Right lobe of liver (tissue), 6 donors: ENCODE data around the gene ADGRF5. TPM values are rescaled to one million over a fixed set of nuclear protein-coding genes. Genes with fewer than 3 reads are reported as not detected.
"Not testable (repeated sequence)": the region's sequence is repeated elsewhere in the genome, so short reads cannot be mapped to it uniquely, and the experiment has no call there.

Source experiments
- ATAC-seq, 4 donors: fragments of 200-7000 bp; cut with Tn5 transposase; one replicate each; pipeline ENCODE4 v1.9.1; 2020; ENCODE audit warnings: mild to moderate bottlenecking in 4 of 4, moderate library complexity in 4 of 4
- DNase-seq, 3 donors: peaks; one replicate each; pipeline ENCODE4 v3.0.0-alpha.2; 2020
- H3K27ac ChIP-seq, 3 donors: fragments of 200-600 bp; one replicate each; pipeline ENCODE4 v1.8.0; 2022
- H3K27me3 ChIP-seq, 2 donors: fragments of 200-600 bp; one replicate each; pipeline ENCODE4 v1.8.0; 2022
- H3K36me3 ChIP-seq, 4 donors: fragments of 200-600 bp; sonication (generic) in 1 of 4; one replicate each; pipeline versions ENCODE4 v1.5.1 to v1.8.0; 2017 to 2022; ENCODE audit warnings: control low read depth in 1 of 4
- H3K4me1 ChIP-seq, 4 donors: fragments of 200-600 bp; sonication (generic) in 1 of 4; one replicate each; pipeline versions ENCODE4 v1.5.1 to v1.8.0; 2017 to 2022; ENCODE audit warnings: control low read depth in 1 of 4
- H3K4me3 ChIP-seq, 3 donors: fragments of 200-600 bp; one replicate each; pipeline ENCODE4 v1.8.0; 2022
- H3K9me3 ChIP-seq, 4 donors: fragments of 200-600 bp; sonication (generic) in 1 of 4; one replicate each; pipeline versions ENCODE4 v1.5.1 to v1.8.0; 2017 to 2022; ENCODE audit warnings: control low read depth in 1 of 4
- CTCF ChIP-seq, 4 donors: fragments of 200-600 bp in 3 of 4; fragments of 450-650 bp in 1 of 4; IDR thresholded peaks; one replicate each; pipeline versions ENCODE4 v1.5.1 to v1.8.0; 2016 to 2022; ENCODE audit warnings: antibody characterized with exemption in 4 of 4, mild to moderate bottlenecking in 2 of 4
- POLR2A ChIP-seq: fragments of 450-650 bp; IDR thresholded peaks from one replicate; pipeline ENCODE4 v1.6.1; 2017; ENCODE audit warnings: antibody characterized with exemption, mild to moderate bottlenecking
- WGBS: methylation state at CpG from one replicate; pipeline ENCODE4 v1.1.6; 2018; ENCODE audit warnings: low coverage, low lambda C conversion rate; ENCODE audit not compliant: insufficient coverage; ENCODE audit errors: missing lambda C conversion rate; 5-methylcytosine and 5-hydroxymethylcytosine counted together
- intact Hi-C, 2 donors: fragments of 100-400 bp; cut with DNase I; formaldehyde crosslinking; loops; one replicate each; pipeline versions ENCODE4 v1.11.2 to v1.14.1; 2022
- total RNA-seq, 6 experiments: library from RNA; depleted of rRNA in 2 of 6; stranded (reverse); fragments of >200 nt in 2 of 6; fragmentation: NEBNext Ultra II Directional in 3 of 6; extraction: Animal tissue kit (Norgen Biotek cat#: 25700) in 3 of 6; gene quantifications; one replicate each; pipeline versions ENCODE4 v1.1.0 to v1.2.4, GENCODE V29; 2016 to 2023
- donor health status: DM: no; HTN: yes; CAD: no.
- donor health status: DM: no; HTN: no; CAD: no.
- donor health status: DM: no; HTN: no; CAD: no.
- donor health status: DM: no; HTN: yes; CAD: no.
- donor health status: DM: no; HTN: yes; CAD: no.

ADGRF5 gene
- total RNA-seq, 6 experiments from 2014 or later = 6.5 to 14.6 (median 10.7) TPM

GRCh38 chr6:46863791-46864190 is 57.9 kb downstream of the ADGRF5 start:
- TF ChIP-seq CTCF (IDR thresholded peaks at IDR 0.05) = no peak
- TF ChIP-seq POLR2A = no peak
- WGBS = 65% methylated on average over 3 of the region's 3 CpGs
- Histone ChIP-seq H3K36me3 (no peaks in the 10 kb centered on the region), H3K4me3 (no peak overlapping the region), H3K9me3 (no peaks in the 10 kb centered on the region), H3K27me3 (no peaks in the 10 kb centered on the region), H3K4me1 (no peaks in the 10 kb centered on the region), H3K27ac (no peak overlapping the region)
- ATAC-seq (no peak), DNase-seq (no peak)
- intact Hi-C loops = no loop called here

DNA sequence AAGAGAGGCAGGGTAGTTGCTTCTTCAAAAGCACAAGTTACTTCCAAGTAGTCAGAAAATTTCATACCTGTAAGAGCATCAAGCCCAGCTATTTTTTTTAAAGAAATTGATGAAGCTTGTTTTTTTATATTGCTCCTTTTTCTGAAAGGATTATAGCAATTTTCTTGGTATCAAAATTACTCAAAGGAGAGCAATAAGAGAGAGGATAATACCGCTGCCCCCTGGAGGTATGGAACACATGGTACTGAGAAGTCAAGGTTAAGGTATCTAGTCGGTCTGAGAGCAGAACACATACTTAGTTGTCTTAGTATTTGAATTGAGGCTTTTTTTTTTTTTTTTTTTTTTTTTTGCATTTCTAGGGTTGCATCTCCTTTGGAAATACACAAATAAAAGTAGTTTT is 59.4 kb downstream of the ADGRF5 start:
- Histone ChIP-seq H3K36me3 (no peaks in the 10 kb centered on the region), H3K4me1 (no peaks in the 10 kb centered on the region), H3K4me3 (no peak overlapping the region), H3K9me3 (no peaks in the 10 kb centered on the region), H3K27me3 (no peaks in the 10 kb centered on the region), H3K27ac (no peak overlapping the region)
- WGBS = 38% methylated on average over 2 of the region's 2 CpGs
- DNase-seq (no peak), ATAC-seq (no peak)
- intact Hi-C loops = no loop called here
- TF ChIP-seq CTCF (IDR thresholded peaks at IDR 0.05) (no peak), POLR2A (no peak)

GRCh38 chr6:46855966-46856365 is 65.8 kb downstream of the ADGRF5 start:
- peak; percentile 59 to 75 (median 67) for ATAC-seq
- 7% methylated on average over 1 of the region's 1 CpG for WGBS
- not testable (repeated sequence) for DNase-seq

DNA sequence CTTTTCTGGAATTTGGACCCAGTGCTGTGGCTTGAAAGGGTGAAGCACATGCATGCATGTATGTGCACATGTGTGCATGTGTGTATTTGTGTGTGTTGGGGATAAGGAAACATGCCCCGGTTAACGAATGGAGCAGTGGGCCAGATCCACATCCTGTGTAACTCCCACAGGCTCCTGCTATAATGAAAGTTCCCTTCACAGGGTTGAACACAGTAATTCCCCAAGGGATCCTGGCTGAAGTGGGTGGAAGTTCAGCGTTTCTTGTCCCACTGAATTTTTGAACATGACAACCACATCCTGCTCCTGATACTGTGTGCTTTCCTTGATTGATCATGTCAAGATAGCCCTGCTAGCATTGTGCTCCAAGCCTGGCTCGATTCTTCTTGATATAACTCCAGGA is 70.2 kb downstream of the ADGRF5 start:
- not testable (repeated sequence) for DNase-seq, H3K27me3 ChIP-seq, H3K27ac ChIP-seq, H3K36me3 ChIP-seq, H3K9me3 ChIP-seq, ATAC-seq, H3K4me1 ChIP-seq, H3K4me3 ChIP-seq
- intact Hi-C loops = loop anchor here in 1 of 2 donors (10.0 kb wide), 1 partner anchor 133 kb away; no protein-coding TSS in a partner anchor
- WGBS = 40% methylated on average over 3 of the region's 4 CpGs

More at GRCh38 chr6:46855966-46856365, 65.8 kb downstream of the ADGRF5 start:
- intact Hi-C loops = loop anchor here in 1 of 2 donors (10.0 kb wide), 1 partner anchor 129 kb away; no protein-coding TSS in a partner anchor
- H3K4me3 ChIP-seq, H3K9me3 ChIP-seq, H3K27ac ChIP-seq, H3K4me1 ChIP-seq, H3K36me3 ChIP-seq, H3K27me3 ChIP-seq: not testable (repeated sequence)
- TF ChIP-seq CTCF (IDR thresholded peaks at IDR 0.05) = peak; percentile 29 to 68 (median 62)

DNA sequence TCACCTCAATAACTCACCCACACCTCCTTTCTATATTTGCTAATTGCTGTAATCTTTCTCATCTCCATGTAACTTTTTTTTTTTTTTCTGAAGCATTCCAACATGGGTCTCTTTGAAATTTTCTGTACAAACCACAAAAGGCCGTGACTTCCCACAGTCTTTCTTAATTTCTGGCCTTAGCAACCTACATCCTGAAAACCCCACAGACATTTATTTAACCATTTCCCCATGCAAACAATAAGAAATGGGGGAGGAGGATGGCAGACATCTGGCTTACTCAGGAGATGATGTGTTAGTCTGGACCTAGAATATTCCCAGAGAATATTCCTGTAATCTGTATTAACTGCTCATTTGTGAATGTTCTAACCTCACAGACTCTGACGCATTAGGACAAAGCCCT is 70.9 kb downstream of the ADGRF5 start:
- Histone ChIP-seq H3K9me3 (no peaks in the 10 kb centered on the region), H3K4me1 (no peaks in the 10 kb centered on the region), H3K27ac (no peak overlapping the region), H3K4me3 (no peak overlapping the region), H3K27me3 (no peaks in the 10 kb centered on the region), H3K36me3 (no peaks in the 10 kb centered on the region)
- 70% methylated on average over 2 of the region's 2 CpGs for WGBS
- ATAC-seq = no peak
- no peak for DNase-seq
- TF ChIP-seq POLR2A = no peak
- TF ChIP-seq CTCF (IDR thresholded peaks at IDR 0.05) = no peak
- intact Hi-C loops = loop anchor here in 1 of 2 donors (10.0 kb wide), 1 partner anchor 134 kb away; no protein-coding TSS in a partner anchor
